ENCODE measurements around the gene FXN.
"Not testable (repeated sequence)": the region's sequence is repeated elsewhere in the genome, so short reads cannot be mapped to it uniquely, and the experiment has no call there.

The FXN gene

GRCh38 chr9:69027355-69028097 lies 8.0 kb upstream of the FXN start:
- DNase-seq (ENCODE audit: low spot score): peak; percentile 64

- DNase-seq (ENCODE audit: low spot score): peak; percentile 34
Measured at GRCh38 chr9:69028754-69029153, 6.8 kb upstream of the FXN start.

GRCh38 chr9:69029535-69029934 lies 6.0 kb upstream of the FXN start:
- DNase-seq (ENCODE audit: low spot score): no peak

GRCh38 chr9:69030851-69031645 lies 4.5 kb upstream of the FXN start:
- no peak for DNase-seq (ENCODE audit: low spot score)

GRCh38 chr9:69034071-69034470 lies 1.5 kb upstream of the FXN start:
- no peak for DNase-seq (ENCODE audit: low spot score)

GRCh38 chr9:69036309-69036708 lies 757 bp downstream of the FXN start:
- peak; percentile 15 for DNase-seq (ENCODE audit: low spot score)

GRCh38 chr9:69036799-69037198 lies 1.2 kb downstream of the FXN start:
- DNase-seq (ENCODE audit: low spot score): no peak

GRCh38 chr9:69040646-69041045 lies 5.1 kb downstream of the FXN start:
- no peak for DNase-seq (ENCODE audit: low spot score)

GRCh38 chr9:69044240-69045219 lies 9.0 kb downstream of the FXN start:
- no peak for DNase-seq (ENCODE audit: low spot score)

GRCh38 chr9:69045821-69046220 lies 10.3 kb downstream of the FXN start:
- no peak for DNase-seq (ENCODE audit: low spot score)

GRCh38 chr9:69046723-69047122 lies 11.2 kb downstream of the FXN start:
- DNase-seq (ENCODE audit: low spot score): no peak

- DNase-seq (ENCODE audit: low spot score): no peak
Measured at GRCh38 chr9:69047371-69047770, 11.8 kb downstream of the FXN start.

GRCh38 chr9:69049094-69049493 lies 13.5 kb downstream of the FXN start:
- DNase-seq (ENCODE audit: low spot score): no peak

GRCh38 chr9:69050936-69051335 lies 15.4 kb downstream of the FXN start:
- not testable (repeated sequence) for DNase-seq (ENCODE audit: low spot score)

- no peak for DNase-seq (ENCODE audit: low spot score)
Measured at GRCh38 chr9:69054989-69055388, 19.4 kb downstream of the FXN start.

GRCh38 chr9:69056191-69056815 lies 20.8 kb downstream of the FXN start:
- no peak for DNase-seq (ENCODE audit: low spot score)

- no peak for DNase-seq (ENCODE audit: low spot score)
Measured at GRCh38 chr9:69058101-69058500, 22.5 kb downstream of the FXN start.

GRCh38 chr9:69060766-69061165 lies 25.2 kb downstream of the FXN start:
- DNase-seq (ENCODE audit: low spot score): no peak

GRCh38 chr9:69062195-69062594 lies 26.6 kb downstream of the FXN start:
- DNase-seq (ENCODE audit: low spot score): no peak

- DNase-seq (ENCODE audit: low spot score): no peak
Measured at GRCh38 chr9:69063839-69064238, 28.3 kb downstream of the FXN start.

GRCh38 chr9:69065660-69066059 lies 30.1 kb downstream of the FXN start:
- no peak for DNase-seq (ENCODE audit: low spot score)

- DNase-seq (ENCODE audit: low spot score): no peak
Measured at GRCh38 chr9:69066955-69067354, 31.4 kb downstream of the FXN start.

Measured in CD4-positive, alpha-beta T cell treated with Interleukin-15 for 4 hours (primary cell).